ENCODE data around the gene MYO1E.
A peak's percentile ranks its signal among the peaks of the same experiment; 100 is the strongest.

The MYO1E gene

GRCh38 chr15:59194639-59195325 lies 177.9 kb downstream of the MYO1E start:
- Histone ChIP-seq H3K27me3 (ENCODE audit: control insufficient read depth, insufficient read depth, low read length) (no peaks in the 10 kb centered on the region), H3K4me1 (ENCODE audit: control insufficient read depth, insufficient read depth, low read length) (peaks cover 28% of the 10 kb centered on the region), H3K9me3 (replicated peaks; ENCODE audit: low read length) (no peaks in the 10 kb centered on the region), H3K4me2 (ENCODE audit: low read length) (no peak overlapping the region), H3K4me3 (ENCODE audit: low read length) (no peak overlapping the region), H3K36me3 (ENCODE audit: insufficient read depth, low read length) (peaks cover 52% of the 10 kb centered on the region), H3K9ac (ENCODE audit: low read depth, low read length) (no peak overlapping the region)

GRCh38 chr15:59191855-59192237 lies 180.8 kb downstream of the MYO1E start:
- H3K9ac ChIP-seq (ENCODE audit: low read depth, low read length): peak overlapping the region; percentile 66
- peak overlapping the region; percentile 85 for H3K4me2 ChIP-seq (ENCODE audit: low read length)
- peaks cover 28% of the 10 kb centered on the region for H3K4me1 ChIP-seq (ENCODE audit: control insufficient read depth, insufficient read depth, low read length)
- no peaks in the 10 kb centered on the region for H3K9me3 ChIP-seq (replicated peaks; ENCODE audit: low read length)
- no peaks in the 10 kb centered on the region for H3K27me3 ChIP-seq (ENCODE audit: control insufficient read depth, insufficient read depth, low read length)
- H3K4me3 ChIP-seq (ENCODE audit: low read length): peak overlapping the region; percentile 58
- peaks cover 64% of the 10 kb centered on the region for H3K36me3 ChIP-seq (ENCODE audit: insufficient read depth, low read length)

GRCh38 chr15:59190291-59190690 lies 182.4 kb downstream of the MYO1E start:
- no peak overlapping the region for H3K9ac ChIP-seq (ENCODE audit: low read depth, low read length)
- H3K4me3 ChIP-seq (ENCODE audit: low read length): no peak overlapping the region
- H3K9me3 ChIP-seq (replicated peaks; ENCODE audit: low read length): no peaks in the 10 kb centered on the region
- H3K4me1 ChIP-seq (ENCODE audit: control insufficient read depth, insufficient read depth, low read length): peaks cover 32% of the 10 kb centered on the region
- no peak overlapping the region for H3K4me2 ChIP-seq (ENCODE audit: low read length)
- H3K36me3 ChIP-seq (ENCODE audit: insufficient read depth, low read length): peaks cover 74% of the 10 kb centered on the region
- H3K27me3 ChIP-seq (ENCODE audit: control insufficient read depth, insufficient read depth, low read length): no peaks in the 10 kb centered on the region

- Histone ChIP-seq H3K4me1 (ENCODE audit: control insufficient read depth, insufficient read depth, low read length) (peaks cover 32% of the 10 kb centered on the region), H3K9me3 (replicated peaks; ENCODE audit: low read length) (no peaks in the 10 kb centered on the region), H3K4me2 (ENCODE audit: low read length) (no peak overlapping the region), H3K36me3 (ENCODE audit: insufficient read depth, low read length) (peaks cover 71% of the 10 kb centered on the region), H3K4me3 (ENCODE audit: low read length) (no peak overlapping the region), H3K9ac (ENCODE audit: low read depth, low read length) (no peak overlapping the region), H3K27me3 (ENCODE audit: control insufficient read depth, insufficient read depth, low read length) (no peaks in the 10 kb centered on the region)
Observed at GRCh38 chr15:59189241-59189640, 183.4 kb downstream of the MYO1E start.

- Histone ChIP-seq H3K9ac (ENCODE audit: low read depth, low read length) (no peak overlapping the region), H3K36me3 (ENCODE audit: insufficient read depth, low read length) (peaks cover 76% of the 10 kb centered on the region), H3K4me2 (ENCODE audit: low read length) (no peak overlapping the region), H3K9me3 (replicated peaks; ENCODE audit: low read length) (peaks cover 4% of the 10 kb centered on the region), H3K27me3 (ENCODE audit: control insufficient read depth, insufficient read depth, low read length) (no peaks in the 10 kb centered on the region), H3K4me1 (ENCODE audit: control insufficient read depth, insufficient read depth, low read length) (peaks cover 18% of the 10 kb centered on the region), H3K4me3 (ENCODE audit: low read length) (no peak overlapping the region)
Observed at GRCh38 chr15:59186501-59186900, 186.2 kb downstream of the MYO1E start.

GRCh38 chr15:59185725-59186124 lies 186.9 kb downstream of the MYO1E start:
- Histone ChIP-seq H3K4me1 (ENCODE audit: control insufficient read depth, insufficient read depth, low read length) (peaks cover 13% of the 10 kb centered on the region), H3K27me3 (ENCODE audit: control insufficient read depth, insufficient read depth, low read length) (no peaks in the 10 kb centered on the region), H3K9me3 (replicated peaks; ENCODE audit: low read length) (peaks cover 5% of the 10 kb centered on the region), H3K9ac (ENCODE audit: low read depth, low read length) (no peak overlapping the region), H3K4me3 (ENCODE audit: low read length) (no peak overlapping the region), H3K36me3 (ENCODE audit: insufficient read depth, low read length) (peaks cover 78% of the 10 kb centered on the region), H3K4me2 (ENCODE audit: low read length) (no peak overlapping the region)

- H3K36me3 ChIP-seq (ENCODE audit: insufficient read depth, low read length): peaks cover 63% of the 10 kb centered on the region
- H3K4me2 ChIP-seq (ENCODE audit: low read length): no peak overlapping the region
- peaks cover 5% of the 10 kb centered on the region for H3K9me3 ChIP-seq (replicated peaks; ENCODE audit: low read length)
- peaks cover 3% of the 10 kb centered on the region for H3K4me1 ChIP-seq (ENCODE audit: control insufficient read depth, insufficient read depth, low read length)
- H3K4me3 ChIP-seq (ENCODE audit: low read length): no peak overlapping the region
- H3K27me3 ChIP-seq (ENCODE audit: control insufficient read depth, insufficient read depth, low read length): no peaks in the 10 kb centered on the region
- H3K9ac ChIP-seq (ENCODE audit: low read depth, low read length): no peak overlapping the region
Observed at GRCh38 chr15:59180945-59181600, 191.6 kb downstream of the MYO1E start.

GRCh38 chr15:59179717-59180116 lies 193.0 kb downstream of the MYO1E start:
- no peaks in the 10 kb centered on the region for H3K27me3 ChIP-seq (ENCODE audit: control insufficient read depth, insufficient read depth, low read length)
- H3K4me2 ChIP-seq (ENCODE audit: low read length): no peak overlapping the region
- peaks cover 56% of the 10 kb centered on the region for H3K36me3 ChIP-seq (ENCODE audit: insufficient read depth, low read length)
- H3K9ac ChIP-seq (ENCODE audit: low read depth, low read length): no peak overlapping the region
- peaks cover 5% of the 10 kb centered on the region for H3K9me3 ChIP-seq (replicated peaks; ENCODE audit: low read length)
- peaks cover 14% of the 10 kb centered on the region for H3K4me1 ChIP-seq (ENCODE audit: control insufficient read depth, insufficient read depth, low read length)
- H3K4me3 ChIP-seq (ENCODE audit: low read length): no peak overlapping the region

GRCh38 chr15:59178151-59178695 lies 194.4 kb downstream of the MYO1E start:
- Histone ChIP-seq H3K9ac (ENCODE audit: low read depth, low read length) (no peak overlapping the region), H3K27me3 (ENCODE audit: control insufficient read depth, insufficient read depth, low read length) (no peaks in the 10 kb centered on the region), H3K36me3 (ENCODE audit: insufficient read depth, low read length) (peaks cover 52% of the 10 kb centered on the region), H3K4me2 (ENCODE audit: low read length) (no peak overlapping the region), H3K4me3 (ENCODE audit: low read length) (no peak overlapping the region), H3K4me1 (ENCODE audit: control insufficient read depth, insufficient read depth, low read length) (peaks cover 19% of the 10 kb centered on the region), H3K9me3 (replicated peaks; ENCODE audit: low read length) (peaks cover 5% of the 10 kb centered on the region)

- H3K9ac ChIP-seq (ENCODE audit: low read depth, low read length): no peak overlapping the region
- no peaks in the 10 kb centered on the region for H3K27me3 ChIP-seq (ENCODE audit: control insufficient read depth, insufficient read depth, low read length)
- peaks cover 52% of the 10 kb centered on the region for H3K36me3 ChIP-seq (ENCODE audit: insufficient read depth, low read length)
- peaks cover 5% of the 10 kb centered on the region for H3K9me3 ChIP-seq (replicated peaks; ENCODE audit: low read length)
- peaks cover 19% of the 10 kb centered on the region for H3K4me1 ChIP-seq (ENCODE audit: control insufficient read depth, insufficient read depth, low read length)
- no peak overlapping the region for H3K4me2 ChIP-seq (ENCODE audit: low read length)
- no peak overlapping the region for H3K4me3 ChIP-seq (ENCODE audit: low read length)
Observed at GRCh38 chr15:59177317-59177660, 195.4 kb downstream of the MYO1E start.

GRCh38 chr15:59176653-59177316 lies 195.9 kb downstream of the MYO1E start:
- peaks cover 19% of the 10 kb centered on the region for H3K4me1 ChIP-seq (ENCODE audit: control insufficient read depth, insufficient read depth, low read length)
- no peak overlapping the region for H3K9ac ChIP-seq (ENCODE audit: low read depth, low read length)
- H3K4me3 ChIP-seq (ENCODE audit: low read length): no peak overlapping the region
- H3K27me3 ChIP-seq (ENCODE audit: control insufficient read depth, insufficient read depth, low read length): no peaks in the 10 kb centered on the region
- peaks cover 4% of the 10 kb centered on the region for H3K9me3 ChIP-seq (replicated peaks; ENCODE audit: low read length)
- peaks cover 51% of the 10 kb centered on the region for H3K36me3 ChIP-seq (ENCODE audit: insufficient read depth, low read length)
- no peak overlapping the region for H3K4me2 ChIP-seq (ENCODE audit: low read length)

Measured in skeletal muscle satellite cell (primary cell).